H1 (cell line): ENCODE measurements around the gene LAMA3. TPM values are rescaled to one million over a fixed set of nuclear protein-coding genes. Genes with fewer than 3 reads are reported as not detected.

Experiments
- CBX8 ChIP-seq: fragments of 300-800, 300-1000 bp; sonication (generic); IDR thresholded peaks from 2 replicates; pipeline ENCODE4 v1.7.1; 2016; ENCODE audit warnings: low read depth, low read length, borderline replicate concordance
- KDM5A ChIP-seq: fragments of 200-600 bp; IDR thresholded peaks from 2 replicates; pipeline ENCODE4 v1.7.1; 2012; ENCODE audit warnings: mild to moderate bottlenecking, low read length, inconsistent platforms, mixed read lengths
- POLR2A ChIP-seq, 2 experiments: IDR thresholded peaks; 1 replicate in 1 of 2; 2 replicates in 1 of 2; pipeline ENCODE4 v1.6.1; 2011; ENCODE audit warnings: low read depth in 2 of 2, low read length in 2 of 2, mild to moderate bottlenecking in 2 of 2; ENCODE audit errors: control extremely low read depth in 1 of 2
- SP4 ChIP-seq: IDR thresholded peaks from 2 replicates; pipeline ENCODE4 v1.6.1; 2012; ENCODE audit warnings: low read length, inconsistent platforms
- TCF12 ChIP-seq: IDR thresholded peaks from 2 replicates; pipeline ENCODE4 v1.6.1; 2011; ENCODE audit warnings: low read depth, mild to moderate bottlenecking, low read length
- TEAD4 ChIP-seq: IDR thresholded peaks from 2 replicates; pipeline ENCODE4 v1.6.1; 2012; ENCODE audit warnings: low read depth, low read length, inconsistent platforms, mixed read lengths
- polyA plus RNA-seq, 7 experiments: library from polyadenylated mRNA; depleted of rRNA in 3 of 7; stranded (reverse) in 5 of 7; unstranded in 2 of 7; fragments of >200 nt in 5 of 7; fragments of 200-250 nt in 2 of 7; gene quantifications; 1 replicate in 5 of 7; 2 replicates in 1 of 7; 4 replicates in 1 of 7; pipeline versions ENCODE4 v1.2.1 to v1.2.3, GENCODE V29; 2011 to 2013; ENCODE audit warnings: missing spikeins in 2 of 7, mixed read lengths in 2 of 7
- total RNA-seq: library from RNA; stranded (reverse); fragmentation: NEBNext Ultra II Directional; extraction: Animal tissue kit (Norgen Biotek cat#: 25700); gene quantifications from 2 replicates; pipeline ENCODE4 v1.2.1, GENCODE V29; 2021

Gene LAMA3
- total and polyA plus RNA-seq, 2 of the 8 experiments (the other 6 are each of a cell fraction or from before 2014, with no cell fraction given), result 0.76 to 5.0 TPM

DNA sequence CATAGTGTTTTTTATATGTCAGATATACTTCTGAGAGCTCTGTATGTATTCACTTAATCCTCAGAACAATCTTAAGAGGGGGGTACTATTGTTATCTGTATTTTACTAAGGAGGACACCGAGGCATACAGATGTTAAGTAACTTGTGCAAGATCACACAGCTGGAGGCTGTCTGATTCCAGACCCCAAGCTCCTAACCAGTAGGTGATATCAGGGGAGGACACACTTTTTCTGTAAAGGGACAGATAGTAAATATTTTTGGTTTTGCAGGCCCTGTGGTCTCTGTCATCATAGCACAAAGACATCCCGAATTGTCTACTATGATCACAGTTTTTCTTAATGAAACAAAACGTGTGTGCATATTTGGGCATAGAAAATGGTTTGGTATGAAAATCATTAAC is 143.7 kb downstream of the LAMA3 start (continued):
- TF ChIP-seq KDM5A (no peak), POLR2A (IDR thresholded peaks at IDR 0.05; ENCODE audit: control extremely low read depth in 1 of 2, low read depth in 2 of 2, low read length in 2 of 2) (no peak), CBX8 (no peak), SP4 (no peak), TEAD4 (no peak), TCF12 (no peak)
